ENCODE results near the gene SIRT3. TPM values are rescaled to one million over a fixed set of nuclear protein-coding genes. Genes with fewer than 3 reads are reported as not detected.

The SIRT3 gene
- total and polyA plus RNA-seq, 2 of the 13 experiments (the other 11 are each of a cell fraction or from before 2014, with no cell fraction given): 15.1 to 18.2 TPM

DNA sequence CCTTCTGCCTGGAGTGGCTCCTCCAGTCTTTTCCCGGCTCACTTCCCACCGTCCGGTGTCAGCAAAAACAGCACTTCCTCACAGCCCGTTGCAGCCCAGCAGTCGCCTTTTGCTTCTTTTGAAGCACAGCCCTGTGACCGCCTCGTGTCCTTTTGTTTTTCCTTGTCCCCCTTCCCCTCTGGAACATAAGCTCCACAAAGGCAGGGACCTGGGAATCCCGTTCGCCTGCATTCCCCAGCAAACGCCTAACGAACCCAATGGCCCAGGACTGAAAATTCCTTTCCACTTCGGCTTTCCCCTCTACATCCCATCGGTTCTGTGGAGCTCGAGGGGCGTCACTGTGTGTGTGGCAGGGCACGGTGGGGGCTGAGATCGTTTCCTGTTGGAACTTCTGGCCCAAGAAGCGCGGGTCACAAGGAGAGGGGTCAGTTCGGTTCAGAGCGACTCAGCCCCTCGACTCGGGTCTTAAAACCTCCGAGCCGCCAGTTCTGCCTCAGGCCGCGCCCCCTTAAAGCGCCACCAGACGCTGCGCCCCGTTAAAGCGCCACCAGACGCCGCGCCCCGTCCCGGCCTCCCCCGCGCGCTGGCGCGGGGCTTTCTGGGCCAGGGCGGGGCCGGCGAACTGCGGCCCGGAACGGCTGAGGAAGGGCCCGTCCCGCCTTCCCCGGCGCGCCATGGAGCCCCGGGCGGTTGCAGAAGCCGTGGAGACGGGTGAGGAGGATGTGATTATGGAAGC lies 27.8 kb downstream of the SIRT3 start (continued):
- TF ChIP-seq JUN (CRISPR knock-in tag; IDR thresholded peaks at IDR 0.05) (0 out of 2 replicates have a peak, but pooled peaks have one; percentile 36), ZNF773 (CRISPR knock-in tag; IDR thresholded peaks at IDR 0.05; ENCODE audit: borderline replicate concordance) (no peak), SRF (IDR thresholded peaks at IDR 0.05; ENCODE audit: low read depth, low read length) (no peak), HOXA9 (CRISPR knock-in tag; IDR thresholded peaks at IDR 0.05; ENCODE audit: borderline replicate concordance) (0 out of 2 replicates have a peak, but pooled peaks have one; percentile 15), ZNF230 (CRISPR knock-in tag; IDR thresholded peaks at IDR 0.05) (no peak), ZNF788 (CRISPR knock-in tag; IDR thresholded peaks at IDR 0.05; ENCODE audit: borderline replicate concordance) (peak; percentile 49; the same call in 1 of the 2 replicates), SETDB1 (CRISPR knock-in tag; IDR thresholded peaks at IDR 0.05; ENCODE audit: borderline replicate concordance) (no peak), ZNF496 (CRISPR knock-in tag; IDR thresholded peaks at IDR 0.05; ENCODE audit: insufficient replicate concordance) (no peak)
- TF ChIP-seq, protein P1, sequence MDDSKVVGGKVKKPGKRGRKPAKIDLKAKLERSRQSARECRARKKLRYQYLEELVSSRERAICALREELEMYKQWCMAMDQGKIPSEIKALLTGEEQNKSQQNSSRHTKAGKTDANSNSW (CRISPR knock-in tag; IDR thresholded peaks at IDR 0.05; ENCODE audit: borderline replicate concordance): no peak
- TF ChIP-seq, protein P2, sequence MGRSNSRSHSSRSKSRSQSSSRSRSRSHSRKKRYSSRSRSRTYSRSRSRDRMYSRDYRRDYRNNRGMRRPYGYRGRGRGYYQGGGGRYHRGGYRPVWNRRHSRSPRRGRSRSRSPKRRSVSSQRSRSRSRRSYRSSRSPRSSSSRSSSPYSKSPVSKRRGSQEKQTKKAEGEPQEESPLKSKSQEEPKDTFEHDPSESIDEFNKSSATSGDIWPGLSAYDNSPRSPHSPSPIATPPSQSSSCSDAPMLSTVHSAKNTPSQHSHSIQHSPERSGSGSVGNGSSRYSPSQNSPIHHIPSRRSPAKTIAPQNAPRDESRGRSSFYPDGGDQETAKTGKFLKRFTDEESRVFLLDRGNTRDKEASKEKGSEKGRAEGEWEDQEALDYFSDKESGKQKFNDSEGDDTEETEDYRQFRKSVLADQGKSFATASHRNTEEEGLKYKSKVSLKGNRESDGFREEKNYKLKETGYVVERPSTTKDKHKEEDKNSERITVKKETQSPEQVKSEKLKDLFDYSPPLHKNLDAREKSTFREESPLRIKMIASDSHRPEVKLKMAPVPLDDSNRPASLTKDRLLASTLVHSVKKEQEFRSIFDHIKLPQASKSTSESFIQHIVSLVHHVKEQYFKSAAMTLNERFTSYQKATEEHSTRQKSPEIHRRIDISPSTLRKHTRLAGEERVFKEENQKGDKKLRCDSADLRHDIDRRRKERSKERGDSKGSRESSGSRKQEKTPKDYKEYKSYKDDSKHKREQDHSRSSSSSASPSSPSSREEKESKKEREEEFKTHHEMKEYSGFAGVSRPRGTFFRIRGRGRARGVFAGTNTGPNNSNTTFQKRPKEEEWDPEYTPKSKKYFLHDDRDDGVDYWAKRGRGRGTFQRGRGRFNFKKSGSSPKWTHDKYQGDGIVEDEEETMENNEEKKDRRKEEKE (IDR thresholded peaks at IDR 0.05): no peak
- TF ChIP-seq, protein P3, sequence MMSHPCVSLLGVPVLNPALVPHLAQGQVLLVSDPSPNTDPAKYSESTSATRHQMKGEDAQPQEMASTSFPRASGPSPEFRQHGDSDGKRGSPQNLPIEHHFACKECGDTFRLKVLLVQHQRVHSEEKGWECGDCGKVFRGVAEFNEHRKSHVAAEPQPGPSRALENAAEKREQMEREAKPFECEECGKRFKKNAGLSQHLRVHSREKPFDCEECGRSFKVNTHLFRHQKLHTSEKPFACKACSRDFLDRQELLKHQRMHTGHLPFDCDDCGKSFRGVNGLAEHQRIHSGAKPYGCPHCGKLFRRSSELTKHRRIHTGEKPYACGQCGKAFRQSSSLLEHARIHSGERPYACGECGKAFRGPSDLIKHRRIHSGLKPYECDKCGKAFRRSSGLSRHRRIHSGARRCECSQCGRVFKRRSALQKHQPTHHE (CRISPR knock-in tag; IDR thresholded peaks at IDR 0.05; ENCODE audit: borderline replicate concordance): 0 out of 2 replicates have a peak, but pooled peaks have one; percentile 16
- TF ChIP-seq, protein P4, sequence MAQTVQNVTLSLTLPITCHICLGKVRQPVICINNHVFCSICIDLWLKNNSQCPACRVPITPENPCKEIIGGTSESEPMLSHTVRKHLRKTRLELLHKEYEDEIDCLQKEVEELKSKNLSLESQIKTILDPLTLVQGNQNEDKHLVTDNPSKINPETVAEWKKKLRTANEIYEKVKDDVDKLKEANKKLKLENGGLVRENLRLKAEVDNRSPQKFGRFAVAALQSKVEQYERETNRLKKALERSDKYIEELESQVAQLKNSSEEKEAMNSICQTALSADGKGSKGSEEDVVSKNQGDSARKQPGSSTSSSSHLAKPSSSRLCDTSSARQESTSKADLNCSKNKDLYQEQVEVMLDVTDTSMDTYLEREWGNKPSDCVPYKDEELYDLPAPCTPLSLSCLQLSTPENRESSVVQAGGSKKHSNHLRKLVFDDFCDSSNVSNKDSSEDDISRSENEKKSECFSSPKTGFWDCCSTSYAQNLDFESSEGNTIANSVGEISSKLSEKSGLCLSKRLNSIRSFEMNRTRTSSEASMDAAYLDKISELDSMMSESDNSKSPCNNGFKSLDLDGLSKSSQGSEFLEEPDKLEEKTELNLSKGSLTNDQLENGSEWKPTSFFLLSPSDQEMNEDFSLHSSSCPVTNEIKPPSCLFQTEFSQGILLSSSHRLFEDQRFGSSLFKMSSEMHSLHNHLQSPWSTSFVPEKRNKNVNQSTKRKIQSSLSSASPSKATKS (CRISPR knock-in tag; IDR thresholded peaks at IDR 0.05): no peak
- TF ChIP-seq, protein P5, sequence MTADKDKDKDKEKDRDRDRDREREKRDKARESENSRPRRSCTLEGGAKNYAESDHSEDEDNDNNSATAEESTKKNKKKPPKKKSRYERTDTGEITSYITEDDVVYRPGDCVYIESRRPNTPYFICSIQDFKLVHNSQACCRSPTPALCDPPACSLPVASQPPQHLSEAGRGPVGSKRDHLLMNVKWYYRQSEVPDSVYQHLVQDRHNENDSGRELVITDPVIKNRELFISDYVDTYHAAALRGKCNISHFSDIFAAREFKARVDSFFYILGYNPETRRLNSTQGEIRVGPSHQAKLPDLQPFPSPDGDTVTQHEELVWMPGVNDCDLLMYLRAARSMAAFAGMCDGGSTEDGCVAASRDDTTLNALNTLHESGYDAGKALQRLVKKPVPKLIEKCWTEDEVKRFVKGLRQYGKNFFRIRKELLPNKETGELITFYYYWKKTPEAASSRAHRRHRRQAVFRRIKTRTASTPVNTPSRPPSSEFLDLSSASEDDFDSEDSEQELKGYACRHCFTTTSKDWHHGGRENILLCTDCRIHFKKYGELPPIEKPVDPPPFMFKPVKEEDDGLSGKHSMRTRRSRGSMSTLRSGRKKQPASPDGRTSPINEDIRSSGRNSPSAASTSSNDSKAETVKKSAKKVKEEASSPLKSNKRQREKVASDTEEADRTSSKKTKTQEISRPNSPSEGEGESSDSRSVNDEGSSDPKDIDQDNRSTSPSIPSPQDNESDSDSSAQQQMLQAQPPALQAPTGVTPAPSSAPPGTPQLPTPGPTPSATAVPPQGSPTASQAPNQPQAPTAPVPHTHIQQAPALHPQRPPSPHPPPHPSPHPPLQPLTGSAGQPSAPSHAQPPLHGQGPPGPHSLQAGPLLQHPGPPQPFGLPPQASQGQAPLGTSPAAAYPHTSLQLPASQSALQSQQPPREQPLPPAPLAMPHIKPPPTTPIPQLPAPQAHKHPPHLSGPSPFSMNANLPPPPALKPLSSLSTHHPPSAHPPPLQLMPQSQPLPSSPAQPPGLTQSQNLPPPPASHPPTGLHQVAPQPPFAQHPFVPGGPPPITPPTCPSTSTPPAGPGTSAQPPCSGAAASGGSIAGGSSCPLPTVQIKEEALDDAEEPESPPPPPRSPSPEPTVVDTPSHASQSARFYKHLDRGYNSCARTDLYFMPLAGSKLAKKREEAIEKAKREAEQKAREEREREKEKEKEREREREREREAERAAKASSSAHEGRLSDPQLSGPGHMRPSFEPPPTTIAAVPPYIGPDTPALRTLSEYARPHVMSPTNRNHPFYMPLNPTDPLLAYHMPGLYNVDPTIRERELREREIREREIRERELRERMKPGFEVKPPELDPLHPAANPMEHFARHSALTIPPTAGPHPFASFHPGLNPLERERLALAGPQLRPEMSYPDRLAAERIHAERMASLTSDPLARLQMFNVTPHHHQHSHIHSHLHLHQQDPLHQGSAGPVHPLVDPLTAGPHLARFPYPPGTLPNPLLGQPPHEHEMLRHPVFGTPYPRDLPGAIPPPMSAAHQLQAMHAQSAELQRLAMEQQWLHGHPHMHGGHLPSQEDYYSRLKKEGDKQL (CRISPR knock-in tag; IDR thresholded peaks at IDR 0.05; ENCODE audit: low read depth): no peak
- TF ChIP-seq, protein P6, sequence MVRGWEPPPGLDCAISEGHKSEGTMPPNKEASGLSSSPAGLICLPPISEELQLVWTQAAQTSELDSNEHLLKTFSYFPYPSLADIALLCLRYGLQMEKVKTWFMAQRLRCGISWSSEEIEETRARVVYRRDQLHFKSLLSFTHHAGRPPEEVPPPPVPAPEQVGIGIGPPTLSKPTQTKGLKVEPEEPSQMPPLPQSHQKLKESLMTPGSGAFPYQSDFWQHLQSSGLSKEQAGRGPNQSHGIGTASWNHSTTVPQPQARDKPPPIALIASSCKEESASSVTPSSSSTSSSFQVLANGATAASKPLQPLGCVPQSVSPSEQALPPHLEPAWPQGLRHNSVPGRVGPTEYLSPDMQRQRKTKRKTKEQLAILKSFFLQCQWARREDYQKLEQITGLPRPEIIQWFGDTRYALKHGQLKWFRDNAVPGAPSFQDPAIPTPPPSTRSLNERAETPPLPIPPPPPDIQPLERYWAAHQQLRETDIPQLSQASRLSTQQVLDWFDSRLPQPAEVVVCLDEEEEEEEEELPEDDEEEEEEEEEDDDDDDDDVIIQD (CRISPR knock-in tag; IDR thresholded peaks at IDR 0.05; ENCODE audit: low read depth): no peak
